ENCODE data around the gene HIKESHI.
"Not testable (repeated sequence)": the region's sequence is repeated elsewhere in the genome, so short reads cannot be mapped to it uniquely, and the experiment has no call there.

Gene HIKESHI

GRCh38 chr11:86355256-86355655 lies 53.2 kb downstream of the HIKESHI start:
- Histone ChIP-seq H3K4me1 (no peaks in the 10 kb centered on the region), H3K9me3 (no peaks in the 10 kb centered on the region), H3K27me3 (0 out of 2 replicates have a peak, but pooled peaks cover 2% of the 10 kb centered on the region), H3K36me3 (no peaks in the 10 kb centered on the region), H3K4me3 (ENCODE audit: low read depth, low read length) (no peak overlapping the region)
- no peak for TF ChIP-seq CTCF (IDR thresholded peaks at IDR 0.05; ENCODE audit: low read depth, low read length)
- no peak for DNase-seq

- H3K9me3 ChIP-seq; H3K27me3 ChIP-seq; DNase-seq; H3K36me3 ChIP-seq; H3K4me1 ChIP-seq; H3K4me3 ChIP-seq (ENCODE audit: low read depth, low read length): not testable (repeated sequence)
These were observed 55.4 kb downstream of the HIKESHI start for GRCh38 chr11:86357412-86357811.

- H3K27me3 ChIP-seq, result 0 out of 2 replicates have a peak, but pooled peaks cover 2% of the 10 kb centered on the region
- no peak for TF ChIP-seq CTCF (IDR thresholded peaks at IDR 0.05; ENCODE audit: low read depth, low read length)
- no peaks in the 10 kb centered on the region for H3K36me3 ChIP-seq
- DNase-seq, result no peak
- H3K4me1 ChIP-seq, result no peaks in the 10 kb centered on the region
- H3K9me3 ChIP-seq, result no peaks in the 10 kb centered on the region
- no peak overlapping the region for H3K4me3 ChIP-seq (ENCODE audit: low read depth, low read length)
These were observed 56.7 kb downstream of the HIKESHI start for GRCh38 chr11:86358720-86359119.

GRCh38 chr11:86360775-86361395 lies 58.8 kb downstream of the HIKESHI start:
- no peaks in the 10 kb centered on the region for H3K9me3 ChIP-seq
- H3K36me3 ChIP-seq, result no peaks in the 10 kb centered on the region
- H3K27me3 ChIP-seq, result 0 out of 2 replicates have a peak, but pooled peaks cover 2% of the 10 kb centered on the region
- H3K4me1 ChIP-seq, result no peaks in the 10 kb centered on the region
- no peak for DNase-seq
- TF ChIP-seq CTCF (IDR thresholded peaks at IDR 0.05; ENCODE audit: low read depth, low read length), result no peak
- H3K4me3 ChIP-seq (ENCODE audit: low read depth, low read length), result no peak overlapping the region

GRCh38 chr11:86363424-86363823 lies 61.4 kb downstream of the HIKESHI start:
- DNase-seq, result no peak
- no peaks in the 10 kb centered on the region for H3K36me3 ChIP-seq
- no peaks in the 10 kb centered on the region for H3K9me3 ChIP-seq
- TF ChIP-seq CTCF (IDR thresholded peaks at IDR 0.05; ENCODE audit: low read depth, low read length), result no peak
- H3K4me1 ChIP-seq, result no peaks in the 10 kb centered on the region
- H3K27me3 ChIP-seq, result 0 out of 2 replicates have a peak, but pooled peaks cover 2% of the 10 kb centered on the region
- no peak overlapping the region for H3K4me3 ChIP-seq (ENCODE audit: low read depth, low read length)

GRCh38 chr11:86365546-86365945 lies 63.5 kb downstream of the HIKESHI start:
- Histone ChIP-seq H3K36me3 (no peaks in the 10 kb centered on the region), H3K4me1 (no peaks in the 10 kb centered on the region), H3K27me3 (no peaks in the 10 kb centered on the region), H3K9me3 (no peaks in the 10 kb centered on the region; the same call in 1 of the 2 replicates), H3K4me3 (ENCODE audit: low read depth, low read length) (no peak overlapping the region)
- DNase-seq, result no peak
- no peak for TF ChIP-seq CTCF (IDR thresholded peaks at IDR 0.05; ENCODE audit: low read depth, low read length)
